Fibroblast of mammary gland (primary cell): Measurements from ENCODE around the gene NCOA4.
"Not testable (repeated sequence)": the region's sequence is repeated elsewhere in the genome, so short reads cannot be mapped to it uniquely, and the experiment has no call there.

Experiments used
- DNase-seq: peaks from one replicate; pipeline ENCODE4 v3.0.0-alpha.2; 2010; ENCODE audit warnings: low read depth
- H3K4me3 ChIP-seq: 2 replicates; pipeline ENCODE4 v1.5.1; 2011; ENCODE audit warnings: low read depth, mild to moderate bottlenecking, low read length, moderate library complexity; ENCODE audit not compliant: control insufficient read depth
- TF ChIP-seq, protein P1 (sequence below): conservative IDR thresholded peaks from 2 replicates; pipeline ENCODE4 v1.5.1; 2011; ENCODE audit warnings: low read depth, low read length, inconsistent platforms; ENCODE audit not compliant: control insufficient read depth, insufficient read depth

NCOA4 gene

GRCh38 chr10:46052057-46052790 is 21.8 kb upstream of the NCOA4 start:
- DNase-seq: no peak
- H3K4me3 ChIP-seq: no peak overlapping the region
- TF ChIP-seq, protein P1, sequence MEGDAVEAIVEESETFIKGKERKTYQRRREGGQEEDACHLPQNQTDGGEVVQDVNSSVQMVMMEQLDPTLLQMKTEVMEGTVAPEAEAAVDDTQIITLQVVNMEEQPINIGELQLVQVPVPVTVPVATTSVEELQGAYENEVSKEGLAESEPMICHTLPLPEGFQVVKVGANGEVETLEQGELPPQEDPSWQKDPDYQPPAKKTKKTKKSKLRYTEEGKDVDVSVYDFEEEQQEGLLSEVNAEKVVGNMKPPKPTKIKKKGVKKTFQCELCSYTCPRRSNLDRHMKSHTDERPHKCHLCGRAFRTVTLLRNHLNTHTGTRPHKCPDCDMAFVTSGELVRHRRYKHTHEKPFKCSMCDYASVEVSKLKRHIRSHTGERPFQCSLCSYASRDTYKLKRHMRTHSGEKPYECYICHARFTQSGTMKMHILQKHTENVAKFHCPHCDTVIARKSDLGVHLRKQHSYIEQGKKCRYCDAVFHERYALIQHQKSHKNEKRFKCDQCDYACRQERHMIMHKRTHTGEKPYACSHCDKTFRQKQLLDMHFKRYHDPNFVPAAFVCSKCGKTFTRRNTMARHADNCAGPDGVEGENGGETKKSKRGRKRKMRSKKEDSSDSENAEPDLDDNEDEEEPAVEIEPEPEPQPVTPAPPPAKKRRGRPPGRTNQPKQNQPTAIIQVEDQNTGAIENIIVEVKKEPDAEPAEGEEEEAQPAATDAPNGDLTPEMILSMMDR: no peak

DNA sequence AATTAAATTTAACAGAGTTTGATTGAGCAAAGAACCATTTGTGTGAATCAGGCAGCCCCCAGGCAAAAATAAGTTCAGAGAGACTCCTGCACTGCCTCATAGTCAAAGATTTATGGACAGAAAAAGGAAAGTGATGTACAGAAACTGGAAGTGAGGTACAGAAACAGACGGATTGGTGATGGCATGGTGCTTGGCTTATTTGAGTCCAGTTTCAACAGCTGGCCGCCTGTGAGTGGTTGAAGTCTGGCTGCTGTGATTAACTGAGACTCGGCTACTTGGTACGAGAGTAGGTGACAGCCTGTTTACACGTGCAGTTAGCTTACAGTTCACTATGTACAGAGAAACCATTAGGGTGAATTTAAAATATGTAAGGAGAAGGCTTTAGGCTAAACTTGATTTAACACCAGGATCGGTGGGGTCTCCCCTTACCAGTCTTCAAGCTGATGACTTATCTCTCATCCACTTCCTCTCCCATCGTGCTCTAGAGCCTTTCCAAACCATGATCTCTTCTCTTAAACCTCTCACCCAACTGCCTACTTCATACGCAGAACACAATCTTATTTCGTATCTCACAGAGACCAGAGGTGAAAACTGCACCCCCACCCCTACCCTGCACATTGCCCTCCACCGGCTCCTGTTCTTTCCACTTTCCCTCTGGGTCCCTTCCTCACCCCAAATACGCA is 20.7 kb upstream of the NCOA4 start:
- no peak for DNase-seq
- TF ChIP-seq, protein P1: no peak
- H3K4me3 ChIP-seq: no peak overlapping the region

DNA sequence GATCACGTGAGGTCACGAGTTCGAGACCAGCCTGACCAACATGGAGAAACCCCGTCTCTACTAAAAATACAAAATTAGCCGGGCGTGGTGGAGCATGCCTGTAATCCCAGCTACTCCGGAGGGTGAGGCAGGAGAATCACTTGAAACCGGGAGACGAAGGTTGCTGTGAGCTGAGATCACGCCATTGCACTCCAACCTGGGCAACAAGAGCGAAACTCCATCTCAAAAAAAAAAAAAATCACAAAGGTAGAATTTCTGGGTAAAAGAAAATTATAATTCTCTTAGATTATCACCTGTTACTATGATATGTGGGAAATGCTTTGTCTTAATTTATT is 19.0 kb upstream of the NCOA4 start:
- not testable (repeated sequence) for DNase-seq, H3K4me3 ChIP-seq

DNA sequence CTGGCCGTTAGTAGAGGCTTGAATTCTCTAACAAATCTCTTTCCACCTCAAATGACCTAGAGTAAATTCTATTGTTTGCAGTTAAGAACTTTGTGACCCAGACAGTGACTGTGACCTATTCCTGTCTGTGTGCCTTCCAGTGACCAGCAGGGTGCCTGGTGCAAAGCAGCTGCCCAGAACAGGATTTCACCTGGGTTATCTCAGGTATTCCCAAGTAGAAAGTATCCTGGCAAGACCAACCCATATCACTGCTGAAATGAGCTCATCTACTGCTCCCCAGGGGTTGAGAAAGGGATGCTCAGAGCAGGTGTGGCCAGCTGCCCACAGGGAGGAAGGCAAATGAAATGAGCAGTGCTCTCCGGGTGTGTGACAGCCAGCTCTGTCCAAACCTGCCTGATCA is 17.7 kb upstream of the NCOA4 start:
- H3K4me3 ChIP-seq: no peak overlapping the region
- no peak for DNase-seq
- TF ChIP-seq, protein P1: no peak

GRCh38 chr10:46046261-46046660 is 15.8 kb upstream of the NCOA4 start, which contains the start of gene MSMB:
MSMB (minus strand) TSS chr10:46046269; CDS start chr10:46046237, 32 bp downstream.
- TF ChIP-seq, protein P1: no peak
- DNase-seq: no peak
- H3K4me3 ChIP-seq: no peak within 1 kb of the TSS

DNA sequence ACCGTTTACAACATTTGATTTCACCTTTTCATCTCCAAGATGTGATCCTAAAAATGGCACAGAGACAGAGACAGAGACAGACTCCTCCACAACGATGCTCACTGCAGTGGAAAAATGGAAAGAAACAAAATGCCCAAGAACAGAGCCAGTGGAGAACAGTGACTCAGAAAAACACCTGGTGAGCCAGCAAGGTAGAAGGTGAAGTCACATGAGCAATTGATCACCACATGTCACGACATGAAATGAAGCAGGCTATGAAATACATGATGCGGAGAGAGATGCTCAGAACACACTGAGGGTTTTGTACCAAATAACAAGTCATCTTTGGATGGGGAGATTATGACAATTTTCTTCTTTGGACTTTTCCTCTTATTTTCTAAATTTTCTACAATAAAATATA is 12.1 kb upstream of the NCOA4 start:
- TF ChIP-seq, protein P1: no peak
- H3K4me3 ChIP-seq: no peak overlapping the region
- DNase-seq: no peak

- no peak for DNase-seq
- TF ChIP-seq, protein P1: no peak
- H3K4me3 ChIP-seq: no peak overlapping the region
Observed at GRCh38 chr10:46040004-46040403, 9.6 kb upstream of the NCOA4 start.
